H1 (cell line): Measurements from ENCODE around the gene ATOH8. TPM values are rescaled to one million over a fixed set of nuclear protein-coding genes. Genes with fewer than 3 reads are reported as not detected.

Experiments used
- ASH2L ChIP-seq: fragments of 200-600, 300-600 bp; sonication (generic); IDR thresholded peaks from one replicate; pipeline ENCODE4 v1.7.1; 2017; ENCODE audit warnings: low read length
- BACH1 ChIP-seq: IDR thresholded peaks from 2 replicates; pipeline ENCODE4 v1.6.1; 2012; ENCODE audit warnings: low read length, improper control_type of control experiment
- CBX8 ChIP-seq: fragments of 300-800, 300-1000 bp; sonication (generic); IDR thresholded peaks from 2 replicates; pipeline ENCODE4 v1.7.1; 2016; ENCODE audit warnings: low read depth, low read length, borderline replicate concordance
- SAP30 ChIP-seq: fragments of 300-600 bp; sonication (generic); IDR thresholded peaks from 2 replicates; pipeline ENCODE4 v1.7.1; 2012; ENCODE audit warnings: low read length, moderate library complexity, mild to moderate bottlenecking, inconsistent platforms; ENCODE audit not compliant: insufficient read depth, insufficient replicate concordance
- SIN3A ChIP-seq, 2 experiments: IDR thresholded peaks in 1 of 2; conservative IDR thresholded peaks in 1 of 2; 2 replicates each; pipeline ENCODE4 v1.6.1; 2011 to 2012; ENCODE audit warnings: low read length in 2 of 2, improper control_type of control experiment in 1 of 2, low read depth in 1 of 2, mild to moderate bottlenecking in 1 of 2
- SP2 ChIP-seq: IDR thresholded peaks from 2 replicates; pipeline ENCODE4 v1.6.1; 2012; ENCODE audit warnings: mild to moderate bottlenecking, low read length, inconsistent platforms
- polyA plus RNA-seq, 7 experiments: library from polyadenylated mRNA; depleted of rRNA in 3 of 7; stranded (reverse) in 5 of 7; unstranded in 2 of 7; fragments of >200 nt in 5 of 7; fragments of 200-250 nt in 2 of 7; gene quantifications; 1 replicate in 5 of 7; 2 replicates in 1 of 7; 4 replicates in 1 of 7; pipeline versions ENCODE4 v1.2.1 to v1.2.3, GENCODE V29; 2011 to 2013; ENCODE audit warnings: missing spikeins in 2 of 7, mixed read lengths in 2 of 7
- total RNA-seq: library from RNA; stranded (reverse); fragmentation: NEBNext Ultra II Directional; extraction: Animal tissue kit (Norgen Biotek cat#: 25700); gene quantifications from 2 replicates; pipeline ENCODE4 v1.2.1, GENCODE V29; 2021
- TF ChIP-seq, protein P1 (sequence below): IDR thresholded peaks from 2 replicates; pipeline ENCODE4 v1.6.1; 2011; ENCODE audit warnings: low read depth, mild to moderate bottlenecking, low read length; ENCODE audit not compliant: insufficient read depth

The ATOH8 gene
- total and polyA plus RNA-seq, 2 of the 8 experiments (the other 6 are each of a cell fraction or from before 2014, with no cell fraction given) = 0.50 to 0.53 TPM

DNA sequence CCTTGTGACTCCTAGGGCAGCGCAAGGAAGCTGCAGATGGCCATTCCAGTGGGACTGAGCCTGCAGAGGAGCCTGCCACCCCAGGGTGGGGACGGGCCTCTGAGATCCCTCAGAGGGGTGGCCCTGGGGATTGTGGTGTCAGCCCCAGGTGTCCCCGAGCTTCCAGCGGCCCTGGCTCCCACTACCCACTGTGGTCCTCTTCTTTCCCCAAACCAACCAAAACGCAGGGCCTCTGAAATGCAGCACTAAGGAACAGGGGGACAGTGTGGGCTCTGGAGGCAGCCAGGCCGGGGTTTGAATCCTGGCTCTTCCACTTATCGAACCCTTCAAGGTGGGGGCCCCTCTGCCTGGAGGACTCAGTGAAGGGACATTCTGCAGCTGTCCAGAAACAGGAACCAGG lies 32.7 kb downstream of the ATOH8 start (continued):
- no peak for TF ChIP-seq ASH2L
- TF ChIP-seq CBX8 = no peak
- TF ChIP-seq, protein P1, sequence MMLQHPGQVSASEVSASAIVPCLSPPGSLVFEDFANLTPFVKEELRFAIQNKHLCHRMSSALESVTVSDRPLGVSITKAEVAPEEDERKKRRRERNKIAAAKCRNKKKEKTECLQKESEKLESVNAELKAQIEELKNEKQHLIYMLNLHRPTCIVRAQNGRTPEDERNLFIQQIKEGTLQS = no peak
- no peak for TF ChIP-seq SAP30
- TF ChIP-seq SIN3A (conservative IDR thresholded peaks at IDR 0.05 in 1 of 2, IDR thresholded peaks at IDR 0.05 in 1 of 2; ENCODE audit: low read depth in 1 of 2, low read length in 2 of 2) = no peak
- TF ChIP-seq BACH1 = no peak
- TF ChIP-seq SP2 = no peak
- TF ChIP-seq, all 59 proteins: peak for 0
